Thoracic aorta (tissue), 2 donors: ENCODE measurements around the gene LSM7. TPM values are rescaled to one million over a fixed set of nuclear protein-coding genes. Genes with fewer than 3 reads are reported as not detected.

ENCODE experiments used
- ATAC-seq: fragments of 150-250 bp; one replicate; pipeline ENCODE4 v1.8.0; 2017; ENCODE audit warnings: low read depth; ENCODE audit not compliant: insufficient number of reproducible peaks, low FRiP score
- DNase-seq: peaks from one replicate; pipeline ENCODE4 v3.0.0-alpha.2; 2020; ENCODE audit warnings: low spot score
- H3K27ac ChIP-seq, 2 donors: fragments of 200-600 bp; sonication (generic); 1 replicate in 1 of 2; 2 replicates in 1 of 2; pipeline ENCODE4 v1.5.1; 2016; ENCODE audit warnings: mild to moderate bottlenecking in 2 of 2, moderate library complexity in 2 of 2
- H3K27me3 ChIP-seq: fragments of 200-600 bp; sonication (generic); replicated peaks from 2 replicates; pipeline ENCODE4 v1.6.0; 2016; ENCODE audit warnings: mild to moderate bottlenecking; ENCODE audit not compliant: insufficient read depth
- H3K36me3 ChIP-seq: fragments of 200-600 bp; sonication (generic); one replicate; pipeline ENCODE4 v1.5.1; 2016
- H3K4me1 ChIP-seq, 2 donors: fragments of 200-600 bp; sonication (generic); 1 replicate in 1 of 2; 2 replicates in 1 of 2; pipeline versions ENCODE4 v1.5.1 to v1.6.0; 2016; ENCODE audit warnings: low read depth in 2 of 2, mild to moderate bottlenecking in 1 of 2; ENCODE audit not compliant: control insufficient read depth in 1 of 2
- H3K4me3 ChIP-seq: fragments of 200-600 bp; sonication (generic); 2 replicates; pipeline ENCODE4 v1.5.1; 2016; ENCODE audit warnings: mild to moderate bottlenecking
- H3K9me3 ChIP-seq: fragments of 200-600 bp; sonication (generic); 2 replicates; pipeline ENCODE4 v1.5.1; 2016
- CTCF ChIP-seq: fragments of 200-600 bp; sonication (generic); IDR thresholded peaks from one replicate; pipeline ENCODE4 v1.5.1; 2019; ENCODE audit warnings: antibody characterized with exemption
- total RNA-seq, 2 donors: library from RNA; depleted of rRNA; stranded (reverse); fragments of >200 nt; gene quantifications; one replicate each; pipeline versions ENCODE4 v1.1.0 to v1.2.3, GENCODE V29; 2016

The LSM7 gene
- total RNA-seq, 2 donors from 2014 or later = 35.5 to 38.8 TPM

DNA sequence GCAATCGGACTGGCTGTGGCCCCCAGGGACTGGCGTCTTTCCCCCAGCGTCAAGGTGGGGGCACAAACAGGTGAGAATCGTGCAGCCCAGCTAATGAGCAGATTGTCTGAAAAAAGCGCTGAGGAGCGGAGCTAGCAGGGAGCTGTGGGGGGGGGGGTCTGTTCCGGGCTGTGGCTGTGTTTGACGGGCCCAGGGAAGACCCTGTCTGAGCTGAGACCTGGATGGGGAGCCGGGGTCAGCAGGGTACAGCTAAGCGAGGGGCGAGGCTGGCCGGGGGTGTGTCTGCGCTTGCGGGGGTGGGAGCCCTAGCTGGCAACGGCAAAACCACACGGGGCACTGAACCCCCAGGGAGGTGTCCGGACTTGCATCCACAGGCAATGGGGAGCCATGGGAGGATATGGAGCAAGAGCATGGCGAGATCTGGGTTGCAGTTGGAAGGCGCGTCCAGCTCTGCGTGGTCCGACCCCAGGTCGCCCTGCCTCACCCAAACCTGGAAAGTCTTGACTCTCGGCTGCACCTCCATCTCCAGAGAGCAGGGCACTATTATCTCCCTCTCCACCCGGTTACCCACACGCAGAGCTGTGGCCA, 25.1 kb downstream of the LSM7 start:
- Histone ChIP-seq H3K4me3 (no peak overlapping the region), H3K36me3 (no peaks in the 10 kb centered on the region), H3K27me3 (peaks cover 7% of the 10 kb centered on the region), H3K4me1 (peaks cover 0 to 14% of the 10 kb centered on the region in 2 donors), H3K27ac (no peak overlapping the region), H3K9me3 (no peaks in the 10 kb centered on the region)
- no peak for TF ChIP-seq CTCF
- no peak for DNase-seq
- no peak for ATAC-seq

DNA sequence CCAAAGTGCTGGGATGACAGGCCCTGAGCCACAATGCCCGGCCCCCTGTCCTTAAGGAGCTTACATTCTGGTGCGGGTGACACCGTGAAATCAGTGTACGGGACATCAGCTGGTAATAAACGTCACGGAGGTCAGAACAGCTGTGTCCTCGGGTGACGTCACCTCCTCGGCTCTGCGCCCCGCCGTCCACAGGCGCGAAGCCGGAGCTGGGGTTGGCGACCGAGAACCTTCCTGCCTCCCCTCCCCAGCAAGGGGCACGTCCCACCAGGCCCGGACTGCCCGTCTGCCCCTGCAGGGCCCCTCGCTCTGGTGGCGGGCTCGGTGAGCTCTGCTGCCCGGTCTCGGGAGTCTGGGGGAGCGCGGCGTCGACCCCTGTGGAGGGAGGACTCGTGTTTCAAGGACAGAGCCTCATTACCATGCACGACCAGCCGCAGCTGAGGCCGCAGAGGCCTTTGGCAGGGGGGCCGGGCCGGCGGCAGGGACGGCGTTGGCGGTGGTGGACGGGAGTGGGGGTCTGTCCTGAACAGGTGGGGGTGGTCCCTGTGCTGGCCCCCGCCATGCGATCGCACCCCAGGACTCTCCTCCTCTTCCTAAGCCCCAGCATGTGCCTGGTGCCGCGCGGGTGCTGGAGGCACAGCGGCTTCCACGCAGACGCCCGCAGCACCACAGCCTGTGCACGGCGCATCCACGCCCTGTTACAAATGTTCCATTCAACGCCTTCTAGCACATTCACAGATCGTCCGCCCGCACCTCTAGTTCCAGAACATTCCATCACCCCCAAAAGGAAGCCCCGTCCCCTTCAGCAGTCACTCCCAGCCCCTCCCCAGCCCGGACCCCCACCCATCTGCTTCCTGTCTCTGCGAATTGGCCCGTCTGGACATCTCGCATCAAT, 25.8 kb downstream of the LSM7 start:
- no peak for DNase-seq

GRCh38 chr19:2300533-2300932, 27.9 kb downstream of the LSM7 start:
- H3K4me1 ChIP-seq = peaks cover 0 to 8% of the 10 kb centered on the region in 2 donors
- ATAC-seq (no peak), DNase-seq (no peak)
- no peak for TF ChIP-seq CTCF
- no peak overlapping the region for H3K27ac ChIP-seq
- no peaks in the 10 kb centered on the region for H3K27me3 ChIP-seq
- no peaks in the 10 kb centered on the region for H3K36me3 ChIP-seq
- H3K9me3 ChIP-seq = no peaks in the 10 kb centered on the region
- no peak overlapping the region for H3K4me3 ChIP-seq

More for the DNA sequence above, 25.8 kb downstream of the LSM7 start:
- no peak overlapping the region for H3K4me3 ChIP-seq
- no peak overlapping the region for H3K27ac ChIP-seq
- no peak for TF ChIP-seq CTCF
- ATAC-seq = no peak
- H3K4me1 ChIP-seq = peaks cover 0 to 9% of the 10 kb centered on the region in 2 donors
- H3K9me3 ChIP-seq = no peaks in the 10 kb centered on the region
- H3K27me3 ChIP-seq = peaks cover 5% of the 10 kb centered on the region
- H3K36me3 ChIP-seq = no peaks in the 10 kb centered on the region

DNA sequence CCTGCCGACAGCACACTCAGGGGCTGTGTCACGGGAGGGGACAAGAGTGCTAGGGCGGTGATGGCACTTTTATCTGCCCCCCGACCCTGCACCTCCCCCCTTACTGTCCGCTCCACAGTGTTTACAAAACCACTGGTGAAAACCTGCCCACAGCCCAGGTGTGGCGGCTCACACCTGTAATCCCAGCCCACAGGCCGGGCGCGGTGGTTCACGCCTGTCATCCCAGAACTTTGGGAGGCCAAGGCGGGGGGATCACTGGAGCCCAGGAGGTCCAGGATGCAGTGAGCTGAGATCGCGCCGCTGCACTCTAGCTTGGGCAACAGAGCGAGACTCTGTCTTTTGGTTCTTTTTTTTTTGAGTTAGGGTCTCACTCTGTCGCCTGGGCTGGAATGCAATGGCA, 32.2 kb downstream of the LSM7 start:
- H3K27ac ChIP-seq = no peak overlapping the region
- ATAC-seq = no peak
- H3K9me3 ChIP-seq = no peaks in the 10 kb centered on the region
- H3K4me3 ChIP-seq = no peak overlapping the region
- DNase-seq = no peak
- H3K27me3 ChIP-seq = no peaks in the 10 kb centered on the region
- H3K36me3 ChIP-seq = no peaks in the 10 kb centered on the region
- TF ChIP-seq CTCF = no peak
- peaks cover 8 to 27% of the 10 kb centered on the region in 2 donors for H3K4me1 ChIP-seq

- Histone ChIP-seq H3K4me3 (peak overlapping the region; percentile 53), H3K27me3 (no peaks in the 10 kb centered on the region), H3K36me3 (no peaks in the 10 kb centered on the region), H3K4me1 (peaks cover 21 to 40% of the 10 kb centered on the region in 2 donors), H3K27ac (peak overlapping the region; percentile 31 to 69), H3K9me3 (no peaks in the 10 kb centered on the region)
- no peak for TF ChIP-seq CTCF
- DNase-seq (no peak), ATAC-seq (peak; percentile 31)
Observed at GRCh38 chr19:2294687-2295335, 33.6 kb downstream of the LSM7 start.
